GM12878 (cell line): ENCODE results near the gene FKBP15. TPM values are rescaled to one million over a fixed set of nuclear protein-coding genes. Genes with fewer than 3 reads are reported as not detected.

ENCODE experiments used
- ATAC-seq: fragments of 200-7000 bp; cut with Tn5 transposase; 3 replicates; pipeline ENCODE4 v1.9.1; 2020; ENCODE audit warnings: mild to moderate bottlenecking, moderate library complexity
- BruUV-seq: library from RNA; stranded (reverse); fragments of 400-500 nt; replicated peaks from 2 replicates; lab custom pipeline; 2021; lab: Mats Ljungman, UMichigan
- CTCF ChIA-PET: fragments of 300-600 bp; sonication (Branson Sonifier 250); formaldehyde crosslinking; extraction: SDS; loops from one replicate; lab custom pipeline; 2021; ENCODE audit warnings: inconsistent platforms; lab: Yijun Ruan, JAX
- POLR2A ChIA-PET: fragments of 350-600 bp; formaldehyde crosslinking; extraction: SDS; loops from one replicate; lab custom pipeline; 2021; ENCODE audit warnings: inconsistent platforms; lab: Charles Lee
- RAD21 ChIA-PET: fragments of 300-600 bp; sonication (Branson Sonifier 250); formaldehyde crosslinking; loops from one replicate; lab custom pipeline; 2023; ENCODE audit warnings: antibody characterized with exemption; ENCODE audit not compliant: unreplicated experiment; lab: Charles Lee
- SMC1A ChIA-PET: fragments of 300-600 bp; sonication (Branson Sonifier 250); formaldehyde crosslinking; loops from one replicate; lab custom pipeline; 2023; ENCODE audit not compliant: unreplicated experiment, uncharacterized antibody; lab: Charles Lee
- DNase-seq: peaks from one replicate; pipeline ENCODE4 v3.0.0-alpha.2; 2011; ENCODE audit warnings: low read depth, low spot score
- FAIRE-seq: peaks from 3 replicates; lab custom pipeline; 2011; peaks lifted over from hg19 to GRCh38; lab: Jason Lieb, UNC
- H2AFZ ChIP-seq: 2 replicates; pipeline ENCODE4 v1.6.0; 2011; ENCODE audit warnings: low read depth, low read length, control low read depth; ENCODE audit not compliant: control insufficient read depth
- H3K27ac ChIP-seq: 2 replicates; pipeline ENCODE4 v1.5.1; 2011; ENCODE audit warnings: control low read depth; ENCODE audit not compliant: control insufficient read depth, insufficient read depth
- H3K27me3 ChIP-seq, 2 experiments: replicated peaks in 1 of 2; 2 replicates each; pipeline versions ENCODE4 v1.6.0 to v1.6.1; 2011; ENCODE audit warnings: low read length in 1 of 2; ENCODE audit not compliant: control insufficient read depth in 2 of 2, insufficient read depth in 2 of 2
- H3K36me3 ChIP-seq, 2 experiments: 2 replicates each; pipeline ENCODE4 v1.5.1; 2011; ENCODE audit warnings: low read length in 1 of 2; ENCODE audit not compliant: control insufficient read depth in 2 of 2, insufficient read depth in 2 of 2
- H3K4me1 ChIP-seq: 2 replicates; pipeline ENCODE4 v1.6.1; 2011; ENCODE audit warnings: mild to moderate bottlenecking, low read length, moderate library complexity, mixed read lengths; ENCODE audit not compliant: control insufficient read depth, insufficient read depth
- H3K4me2 ChIP-seq: 2 replicates; pipeline ENCODE4 v1.6.0; 2011; ENCODE audit warnings: control low read depth; ENCODE audit not compliant: control insufficient read depth, insufficient read depth
- H3K4me3 ChIP-seq: fragments of 200-600 bp; sonication (generic); 2 replicates; pipeline ENCODE4 v1.5.1; 2016
- H3K79me2 ChIP-seq: 2 replicates; pipeline ENCODE4 v1.6.0; 2011; ENCODE audit warnings: low read length; ENCODE audit not compliant: control insufficient read depth, insufficient read depth
- H3K9ac ChIP-seq: 2 replicates; pipeline ENCODE4 v1.8.0; 2011; ENCODE audit warnings: low read length, control low read depth, mixed read lengths; ENCODE audit not compliant: control insufficient read depth, insufficient read depth
- H3K9me3 ChIP-seq: replicated peaks from 3 replicates; pipeline ENCODE4 v1.5.1; 2011; ENCODE audit warnings: mild to moderate bottlenecking, low read length; ENCODE audit not compliant: control insufficient read depth, insufficient read depth
- H4K20me1 ChIP-seq: 2 replicates; pipeline ENCODE4 v1.6.0; 2011; ENCODE audit not compliant: control insufficient read depth, insufficient read depth
- BHLHE40 ChIP-seq, 2 experiments: fragments of 450-650 bp in 1 of 2; IDR thresholded peaks; 2 replicates each; pipeline ENCODE4 v1.6.1; 2011 to 2017; ENCODE audit warnings: low read depth in 2 of 2, borderline replicate concordance in 1 of 2, improper control_type of control experiment in 1 of 2, low read length in 1 of 2, mild to moderate bottlenecking in 1 of 2
- E2F8 ChIP-seq: fragments of 450-650 bp; IDR thresholded peaks from 2 replicates; pipeline ENCODE4 v1.6.1; 2018; ENCODE audit warnings: mild to moderate bottlenecking, low read depth, moderate library complexity; ENCODE audit not compliant: partially characterized antibody
- GABPA ChIP-seq: IDR thresholded peaks from 2 replicates; pipeline ENCODE4 v1.6.1; 2014; ENCODE audit warnings: antibody characterized with exemption, low read depth, mild to moderate bottlenecking, inconsistent platforms
- GATAD2B ChIP-seq: fragments of 450-650 bp; conservative IDR thresholded peaks from 2 replicates; pipeline ENCODE4 v1.6.1; 2017; ENCODE audit warnings: low read depth, mild to moderate bottlenecking, moderate library complexity
- PAX8 ChIP-seq: fragments of 450-650 bp; IDR thresholded peaks from 2 replicates; pipeline ENCODE4 v1.6.1; 2017; ENCODE audit warnings: mild to moderate bottlenecking, moderate library complexity
- RAD21 ChIP-seq: IDR thresholded peaks from 2 replicates; pipeline ENCODE4 v1.6.1; 2011; ENCODE audit warnings: mild to moderate bottlenecking, low read depth, low read length, moderate library complexity; ENCODE audit not compliant: insufficient read depth
- SMAD1 ChIP-seq: fragments of 450-650 bp; IDR thresholded peaks from 2 replicates; pipeline ENCODE4 v1.6.1; 2018; ENCODE audit warnings: mild to moderate bottlenecking, low read depth; ENCODE audit not compliant: partially characterized antibody
- SREBF1 ChIP-seq: IDR thresholded peaks from 2 replicates; pipeline ENCODE4 v1.6.1; 2012; ENCODE audit warnings: mild to moderate bottlenecking, low read length
- SUZ12 ChIP-seq: fragments of 200-600 bp; sonication (generic); IDR thresholded peaks from one replicate; pipeline ENCODE4 v1.6.1; 2018; ENCODE audit warnings: antibody characterized with exemption, mild to moderate bottlenecking; ENCODE audit not compliant: unreplicated experiment
- TAF1 ChIP-seq: IDR thresholded peaks from 2 replicates; pipeline ENCODE4 v1.6.1; 2011; ENCODE audit warnings: mild to moderate bottlenecking, low read depth, low read length, borderline replicate concordance
- ZNF207 ChIP-seq: fragments of 450-650 bp; IDR thresholded peaks from 2 replicates; pipeline ENCODE4 v1.6.1; 2014; ENCODE audit warnings: antibody characterized with exemption, mild to moderate bottlenecking, borderline replicate concordance
- ZNF24 ChIP-seq: fragments of 450-650 bp; IDR thresholded peaks from 2 replicates; pipeline ENCODE4 v1.6.1; 2017; ENCODE audit warnings: antibody characterized with exemption, mild to moderate bottlenecking
- WGBS: methylation state at CpG from one replicate; pipeline ENCODE4 v1.1.6; 2016; ENCODE audit warnings: low lambda C conversion rate; ENCODE audit not compliant: insufficient replicate concordance, insufficient coverage; ENCODE audit errors: missing lambda C conversion rate; 5-methylcytosine and 5-hydroxymethylcytosine counted together
- in situ Hi-C: fragments of 300-500 bp; cut with MboI; formaldehyde crosslinking; loops from 9 replicates; pipeline ENCODE4 v1.14.3; 2018; ENCODE audit warnings: mixed read lengths
- intact Hi-C: fragments of 100-400 bp; cut with micrococcal nuclease; formaldehyde crosslinking; loops from one replicate; pipeline ENCODE4 v1.14.2; 2022; ENCODE audit not compliant: unreplicated experiment
- polyA plus RNA-seq, 11 experiments: library from polyadenylated mRNA; depleted of rRNA in 4 of 11; unstranded in 6 of 11; stranded (reverse) in 5 of 11; fragments of >200 nt; fragmentation: Nextera tagmentation in 4 of 11; fragmentation: Illumina TruSeq in 1 of 11; extraction: Ambion mirVana in 4 of 11; extraction: Trizol in 1 of 11; gene quantifications; 1 replicate in 1 of 11; 2 replicates in 10 of 11; pipeline versions ENCODE4 v1.2.1 to v1.2.3, GENCODE V29; 2011 to 2016; ENCODE audit warnings: inconsistent platforms in 2 of 11, missing spikeins in 2 of 11, low read depth in 1 of 11
- total RNA-seq, 4 experiments: library from RNA; depleted of rRNA in 3 of 4; stranded (reverse); fragments of >200 nt in 3 of 4; fragmentation: Illumina TruSeq in 1 of 4; extraction: Trizol in 1 of 4; gene quantifications; 2 replicates each; pipeline versions ENCODE4 v1.2.1 to v1.2.3, GENCODE V29; 2013 to 2021
- TF ChIP-seq, protein P1 (sequence below): fragments of 450-650 bp; formaldehyde crosslinking; IDR thresholded peaks from 2 replicates; pipeline ENCODE4 v1.5.0; 2022; ENCODE audit warnings: mild to moderate bottlenecking, missing genetic modification characterization

FKBP15 gene
- total and polyA plus RNA-seq, 10 of the 15 experiments (the other 5 are each of a cell fraction or from before 2014, with no cell fraction given): 5.0 to 53.4 (median 21.2) TPM

DNA sequence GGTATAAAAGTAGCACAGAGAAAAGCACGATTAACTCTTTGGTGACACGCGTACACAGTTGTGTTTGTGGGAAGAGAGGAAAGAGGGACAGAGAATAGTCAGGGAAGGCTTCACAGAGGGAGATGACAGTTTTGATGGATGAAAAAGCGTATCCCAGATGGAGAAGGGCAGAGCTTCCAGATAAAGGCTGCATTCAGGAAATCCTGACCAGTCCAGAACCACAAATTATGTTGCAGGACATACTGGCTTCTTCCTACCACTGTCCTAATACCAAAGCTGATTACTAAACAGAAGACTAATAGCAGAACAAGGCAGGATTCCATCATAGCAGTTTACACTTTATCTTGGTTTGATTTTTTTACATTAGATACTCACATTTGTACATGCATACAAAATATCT is 35.8 kb downstream of the FKBP15 start:
- ChIA-PET POLR2A (no interaction called here), CTCF (no interaction called here)
- H3K4me2 ChIP-seq: no peak overlapping the region

GRCh38 chr9:113184539-113184938 is 36.5 kb downstream of the FKBP15 start:
- Histone ChIP-seq H3K4me2 (no peak overlapping the region), H3K4me3 (no peak overlapping the region), H3K4me1 (no peaks in the 10 kb centered on the region), H3K27me3 (no peaks in the 10 kb centered on the region), H3K79me2 (no peaks in the 10 kb centered on the region), H3K9me3 (no peaks in the 10 kb centered on the region), H3K9ac (no peak overlapping the region), H4K20me1 (no peaks in the 10 kb centered on the region), H3K36me3 (peaks cover 16 to 46% of the 10 kb centered on the region in 2 experiments), H3K27ac (no peak overlapping the region), H2AFZ (no peak overlapping the region)
- ATAC-seq (no peak), FAIRE-seq (no peak), DNase-seq (no peak)
- 90% methylated on average over 2 of the region's 2 CpGs for WGBS
- CTCF ChIA-PET: no interaction called here
- SMC1A ChIA-PET: interaction anchor here (0.5 kb wide), 1 partner anchor 249 kb away, joined by 3 read pairs; no protein-coding TSS in a partner anchor
- no TSS peak for BruUV-seq
- POLR2A ChIA-PET: no interaction called here
- intact Hi-C loops: no loop called here
- RAD21 ChIA-PET: no interaction called here
- in situ Hi-C loops: no loop called here
- TF ChIP-seq ZNF24 (no peak), SREBF1 (no peak), GABPA (no peak), TAF1 (no peak), RAD21 (no peak), GATAD2B (no peak), SMAD1 (no peak), SUZ12 (no peak), PAX8 (no peak), E2F8 (no peak)
- TF ChIP-seq, protein P1, sequence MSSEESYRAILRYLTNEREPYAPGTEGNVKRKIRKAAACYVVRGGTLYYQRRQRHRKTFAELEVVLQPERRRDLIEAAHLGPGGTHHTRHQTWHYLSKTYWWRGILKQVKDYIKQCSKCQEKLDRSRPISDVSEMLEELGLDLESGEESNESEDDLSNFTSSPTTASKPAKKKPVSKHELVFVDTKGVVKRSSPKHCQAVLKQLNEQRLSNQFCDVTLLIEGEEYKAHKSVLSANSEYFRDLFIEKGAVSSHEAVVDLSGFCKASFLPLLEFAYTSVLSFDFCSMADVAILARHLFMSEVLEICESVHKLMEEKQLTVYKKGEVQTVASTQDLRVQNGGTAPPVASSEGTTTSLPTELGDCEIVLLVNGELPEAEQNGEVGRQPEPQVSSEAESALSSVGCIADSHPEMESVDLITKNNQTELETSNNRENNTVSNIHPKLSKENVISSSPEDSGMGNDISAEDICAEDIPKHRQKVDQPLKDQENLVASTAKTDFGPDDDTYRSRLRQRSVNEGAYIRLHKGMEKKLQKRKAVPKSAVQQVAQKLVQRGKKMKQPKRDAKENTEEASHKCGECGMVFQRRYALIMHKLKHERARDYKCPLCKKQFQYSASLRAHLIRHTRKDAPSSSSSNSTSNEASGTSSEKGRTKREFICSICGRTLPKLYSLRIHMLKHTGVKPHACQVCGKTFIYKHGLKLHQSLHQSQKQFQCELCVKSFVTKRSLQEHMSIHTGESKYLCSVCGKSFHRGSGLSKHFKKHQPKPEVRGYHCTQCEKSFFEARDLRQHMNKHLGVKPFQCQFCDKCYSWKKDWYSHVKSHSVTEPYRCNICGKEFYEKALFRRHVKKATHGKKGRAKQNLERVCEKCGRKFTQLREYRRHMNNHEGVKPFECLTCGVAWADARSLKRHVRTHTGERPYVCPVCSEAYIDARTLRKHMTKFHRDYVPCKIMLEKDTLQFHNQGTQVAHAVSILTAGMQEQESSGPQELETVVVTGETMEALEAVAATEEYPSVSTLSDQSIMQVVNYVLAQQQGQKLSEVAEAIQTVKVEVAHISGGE: no peak

More for the DNA sequence above, 35.8 kb downstream of the FKBP15 start:
- Histone ChIP-seq H3K9me3 (no peaks in the 10 kb centered on the region), H2AFZ (no peak overlapping the region), H3K4me3 (no peak overlapping the region), H3K4me1 (no peaks in the 10 kb centered on the region), H3K79me2 (no peaks in the 10 kb centered on the region), H3K9ac (no peak overlapping the region), H4K20me1 (no peaks in the 10 kb centered on the region), H3K27me3 (no peaks in the 10 kb centered on the region), H3K36me3 (peaks cover 16 to 48% of the 10 kb centered on the region in 2 experiments), H3K27ac (no peak overlapping the region)
- SMC1A ChIA-PET: interaction anchor here (0.5 kb wide), 1 partner anchor 249 kb away, joined by 3 read pairs; no protein-coding TSS in a partner anchor
- ATAC-seq (no peak), FAIRE-seq (no peak), DNase-seq (no peak)
- BruUV-seq: no TSS peak
- TF ChIP-seq RAD21: no peak
- TF ChIP-seq BHLHE40 (IDR thresholded peaks at IDR 0.05; ENCODE audit: borderline replicate concordance in 1 of 2, low read depth in 2 of 2, low read length in 1 of 2): no peak
- no peak for TF ChIP-seq ZNF207
- 99% methylated on average over 4 of the region's 4 CpGs for WGBS
- in situ Hi-C loops: no loop called here
- RAD21 ChIA-PET: no interaction called here
- intact Hi-C loops: no loop called here
